HG02870 (cell line): Measurements from ENCODE around the gene TIPRL.
A peak's percentile ranks its signal among the peaks of the same experiment; 100 is the strongest.

Experiments used
- ATAC-seq: cut with Tn5 transposase; IDR thresholded peaks from one replicate; pipeline ENCODE4 v1.9.1; 2021; ENCODE audit warnings: mild to moderate bottlenecking, moderate library complexity; ENCODE audit not compliant: unreplicated experiment

The TIPRL gene

GRCh38 chr1:168210312-168210711, 31.6 kb downstream of the TIPRL start:
- ATAC-seq, result no peak

DNA sequence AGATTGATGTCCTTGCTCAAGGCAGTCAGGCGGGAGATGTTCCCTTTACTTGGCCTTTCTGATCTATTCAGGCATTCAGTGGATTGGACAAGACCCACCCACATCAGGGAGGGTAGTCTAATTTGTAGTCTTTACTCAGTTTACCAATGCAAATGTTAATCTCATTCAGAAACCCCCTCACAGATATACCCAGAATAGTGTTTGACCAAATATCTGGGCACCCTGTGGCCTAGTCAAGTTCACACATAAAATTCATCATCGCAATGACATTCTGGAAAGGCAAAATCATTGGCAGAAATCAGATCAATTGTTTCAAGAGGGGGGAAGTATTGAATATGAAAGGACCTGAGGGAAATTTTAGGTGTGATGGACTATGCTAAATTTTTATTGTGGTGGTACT, 34.6 kb downstream of the TIPRL start:
- no peak for ATAC-seq

DNA sequence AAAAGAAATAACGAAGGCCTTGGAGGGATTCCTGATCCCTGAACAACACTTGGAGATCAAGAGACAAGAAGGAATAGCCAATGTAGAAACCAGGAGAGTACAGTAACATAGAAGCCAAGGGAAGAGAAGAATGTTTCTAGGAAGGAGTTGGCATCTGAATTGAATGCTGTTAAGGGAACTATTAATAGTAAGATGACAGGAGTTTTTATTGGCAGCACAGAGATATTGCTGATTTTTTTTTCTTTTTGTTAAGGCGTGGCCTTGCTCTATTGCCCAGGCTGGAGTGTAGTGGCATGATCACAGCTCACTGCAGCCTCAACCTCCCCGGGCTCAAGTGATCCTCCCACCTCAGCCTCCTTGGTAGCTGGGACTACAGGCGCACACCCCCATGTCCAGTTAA, 37.4 kb downstream of the TIPRL start:
- no peak for ATAC-seq

- no peak for ATAC-seq
Measured at GRCh38 chr1:168217664-168218063, 38.9 kb downstream of the TIPRL start.

- no peak for ATAC-seq
Measured at GRCh38 chr1:168218658-168219057, 39.9 kb downstream of the TIPRL start.

GRCh38 chr1:168220470-168220871, 41.7 kb downstream of the TIPRL start:
- ATAC-seq, result no peak

GRCh38 chr1:168221275-168221674, 42.5 kb downstream of the TIPRL start:
- no peak for ATAC-seq

DNA sequence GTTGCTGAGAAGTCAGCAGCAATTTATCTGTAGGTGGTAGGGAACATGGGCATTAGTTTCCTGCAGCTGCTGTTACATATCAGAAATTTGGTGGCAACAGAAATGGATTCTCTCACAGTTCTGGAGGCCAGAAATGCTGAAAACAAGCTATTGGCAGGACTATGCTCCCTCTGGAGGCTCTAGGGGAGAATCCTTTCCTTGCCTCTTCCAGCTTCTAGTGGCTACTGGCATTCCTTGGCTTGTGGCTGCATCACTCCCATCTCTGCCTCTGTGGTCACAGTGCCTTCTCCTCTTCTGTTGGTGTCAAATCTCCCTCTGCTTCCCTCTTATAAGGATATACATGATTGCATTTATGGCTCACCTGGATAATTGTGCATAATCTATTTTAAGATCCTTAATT, 44.5 kb downstream of the TIPRL start:
- no peak for ATAC-seq

- no peak for ATAC-seq
Measured at GRCh38 chr1:168223681-168224540, 45.1 kb downstream of the TIPRL start.

DNA sequence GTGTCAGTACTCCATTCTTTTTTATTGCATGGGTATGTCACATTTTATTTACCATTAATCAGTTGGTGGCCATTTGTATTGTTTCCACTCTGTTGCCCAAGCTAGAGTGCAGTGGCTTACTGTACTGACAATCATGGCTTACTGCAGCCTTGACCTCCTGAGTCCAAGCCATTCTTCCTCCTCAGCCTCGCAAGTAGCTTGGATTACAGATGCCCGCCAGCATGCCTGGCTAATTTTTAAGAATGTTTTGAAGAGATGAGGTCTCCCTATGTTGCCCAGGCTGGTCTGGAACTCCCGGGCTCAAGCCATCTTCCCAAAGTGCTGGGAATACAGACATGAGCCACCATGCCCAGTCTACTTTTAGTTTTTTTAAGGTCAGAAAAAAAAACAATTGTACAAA, 46.2 kb downstream of the TIPRL start:
- no peak for ATAC-seq

DNA sequence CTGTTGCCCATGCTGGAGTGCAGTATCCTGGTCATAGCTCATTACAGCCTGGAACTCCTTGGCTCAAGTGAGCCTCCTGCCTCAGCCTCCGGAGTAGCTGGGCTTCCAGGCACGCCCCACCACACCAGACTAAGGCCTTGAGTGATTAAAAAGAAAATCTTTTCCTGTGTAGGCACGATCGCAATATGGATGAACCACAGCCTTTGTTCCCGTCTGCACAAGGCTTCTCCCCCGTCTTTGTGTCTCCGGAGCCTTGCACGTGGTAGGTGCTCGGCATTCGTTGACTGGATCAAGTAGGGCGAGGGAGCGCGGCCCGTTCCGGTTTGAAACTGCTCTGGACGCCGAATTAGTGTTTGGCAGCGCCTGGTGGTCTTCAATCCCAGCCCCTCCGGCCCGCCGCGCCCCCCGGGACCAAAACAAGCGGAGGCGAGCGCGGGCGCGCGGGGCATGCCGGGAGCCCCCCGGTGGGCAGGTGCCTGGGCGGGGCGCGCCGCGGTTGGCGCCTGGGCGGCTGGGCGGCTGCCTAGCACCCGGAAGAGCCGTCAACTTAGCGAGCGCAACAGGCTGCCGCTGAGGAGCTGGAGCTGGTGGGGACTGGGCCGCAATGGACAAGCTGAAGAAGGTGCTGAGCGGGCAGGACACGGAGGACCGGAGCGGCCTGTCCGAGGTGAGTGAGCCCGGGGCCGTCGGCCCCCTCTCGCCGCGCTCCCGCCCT, 46.9 kb downstream of the TIPRL start, which contains the start of gene SFT2D2:
SFT2D2 (plus strand) TSS at position 529 of the 715 bp plus-strand sequence; CDS start at position 605, 76 bp downstream.
- ATAC-seq, result peak; percentile 60

DNA sequence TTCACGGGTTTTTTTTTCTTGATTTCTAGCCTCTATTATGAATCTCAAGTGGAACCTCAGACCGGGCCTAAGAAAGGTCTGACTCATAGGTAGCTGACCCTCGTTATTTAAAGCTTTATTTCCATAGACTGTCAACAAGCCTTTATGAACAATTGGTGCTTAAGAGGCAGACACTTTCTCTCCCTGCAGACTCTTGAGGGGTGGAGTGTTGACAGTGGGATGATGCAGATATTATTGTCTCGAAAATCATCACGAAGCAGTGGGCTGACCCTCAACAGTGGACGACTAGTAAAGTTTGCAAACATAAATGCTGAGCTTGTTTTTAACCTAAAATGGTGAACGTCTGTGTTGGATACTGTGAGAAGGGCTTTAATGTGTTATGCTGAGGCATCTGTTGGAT, 48.9 kb downstream of the TIPRL start:
- ATAC-seq, result peak; percentile 34

- no peak for ATAC-seq
Measured at GRCh38 chr1:168229893-168230292, 51.1 kb downstream of the TIPRL start.

DNA sequence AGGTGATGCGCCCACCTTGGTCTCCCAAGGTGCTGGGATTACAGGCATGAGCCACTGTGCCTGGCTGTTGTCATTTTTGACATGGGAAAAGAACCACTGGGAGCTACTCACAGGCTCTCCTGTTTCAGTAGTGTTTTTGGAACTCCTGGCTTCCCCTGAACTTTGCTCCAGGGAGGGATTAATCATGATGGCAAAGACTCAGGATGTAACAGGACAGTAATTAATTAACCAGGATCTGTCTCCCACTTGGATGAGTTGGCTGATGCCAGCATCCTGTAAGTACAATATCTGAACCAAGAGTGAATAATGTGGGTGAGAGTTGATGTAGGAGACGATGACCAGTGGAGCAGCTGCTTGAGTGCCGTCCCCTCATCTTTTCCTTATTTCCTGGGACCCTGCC, 51.9 kb downstream of the TIPRL start:
- ATAC-seq, result no peak

GRCh38 chr1:168234846-168235547, 56.2 kb downstream of the TIPRL start:
- peak; percentile 88 for ATAC-seq

DNA sequence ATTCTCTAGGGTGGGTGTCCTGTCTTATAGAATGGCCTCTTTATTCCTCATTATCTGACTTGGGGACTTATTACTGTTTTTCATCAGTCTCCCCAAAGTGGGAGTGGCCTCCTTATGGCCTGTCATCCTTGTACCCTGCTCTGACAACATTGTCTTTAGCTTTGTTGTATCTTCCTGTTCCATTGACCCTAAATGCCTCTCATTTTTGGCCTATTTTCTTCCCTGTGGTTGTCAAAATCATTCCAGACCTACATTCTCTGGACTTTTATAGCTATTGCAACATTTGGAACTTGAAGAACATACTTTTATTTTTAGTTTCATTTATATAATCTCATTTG, 56.8 kb downstream of the TIPRL start:
- ATAC-seq, result peak; percentile 14

DNA sequence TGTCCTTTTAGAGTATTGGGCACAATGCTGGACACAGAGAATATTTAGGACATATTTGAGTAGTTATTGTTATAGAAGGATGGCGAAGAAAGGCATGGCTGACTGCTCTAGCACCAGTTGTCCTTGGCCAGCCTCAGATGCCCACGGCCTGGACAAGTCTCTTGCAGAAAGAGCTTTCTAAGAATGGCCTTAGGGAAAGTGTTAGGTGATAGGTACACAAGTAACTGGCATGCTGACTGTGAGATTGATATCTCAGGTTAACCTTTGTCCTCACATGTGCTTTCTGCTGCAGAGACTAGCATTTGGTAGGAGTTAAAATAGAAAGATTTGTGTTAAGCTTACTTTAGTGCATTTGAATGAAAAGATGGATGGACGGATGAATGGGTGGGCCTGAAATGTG, 57.2 kb downstream of the TIPRL start:
- ATAC-seq, result no peak

GRCh38 chr1:168236836-168237611, 58.3 kb downstream of the TIPRL start:
- peak; percentile 51 for ATAC-seq

GRCh38 chr1:168243198-168243597, 64.4 kb downstream of the TIPRL start:
- no peak for ATAC-seq

DNA sequence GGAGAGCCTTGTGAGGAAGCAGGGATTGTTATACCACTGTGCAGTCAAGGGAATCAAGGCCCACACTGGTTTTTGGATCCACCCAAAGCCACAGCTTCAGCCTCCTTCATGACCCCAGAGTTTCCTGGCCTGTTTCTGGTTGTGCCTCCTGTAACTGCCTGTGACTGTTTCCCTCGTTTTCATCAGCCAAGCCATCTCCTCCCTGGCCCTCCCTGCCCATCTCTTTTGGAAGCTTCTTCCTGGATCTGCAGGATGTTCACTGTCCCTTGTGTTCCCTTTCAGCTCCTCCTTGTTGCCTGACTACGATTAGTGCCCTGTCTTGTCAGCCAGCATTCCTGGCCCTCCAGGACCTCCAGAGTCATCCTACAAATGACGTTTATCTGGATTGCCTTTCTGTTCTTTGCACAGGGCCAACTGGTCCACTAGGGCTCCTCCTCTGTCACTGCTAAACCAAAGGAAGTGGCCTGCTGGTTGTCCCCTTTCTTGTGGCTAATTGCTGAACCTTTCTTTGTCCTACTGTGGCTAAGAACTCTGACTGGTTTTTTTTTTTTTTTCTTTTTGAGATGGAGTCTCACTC, 65.0 kb downstream of the TIPRL start:
- no peak for ATAC-seq

GRCh38 chr1:168245042-168245441, 66.3 kb downstream of the TIPRL start:
- no peak for ATAC-seq
